Transverse colon (tissue), 4 donors: ENCODE measurements around the gene GAB2. TPM values are rescaled to one million over a fixed set of nuclear protein-coding genes. Genes with fewer than 3 reads are reported as not detected.

Source experiments
- DNase-seq: peaks from one replicate; pipeline ENCODE4 v3.0.0-alpha.2; 2019
- H3K27ac ChIP-seq, 4 donors: fragments of 200-600 bp; sonication (generic); 2 replicates each; pipeline ENCODE4 v1.5.1; 2016 to 2018; ENCODE audit warnings: inconsistent platforms in 4 of 4
- H3K27me3 ChIP-seq: fragments of 200-600 bp; sonication (generic); 2 replicates; pipeline ENCODE4 v1.5.1; 2017; ENCODE audit warnings: inconsistent platforms
- H3K36me3 ChIP-seq, 4 donors: fragments of 200-600 bp; sonication (generic); 2 replicates each; pipeline ENCODE4 v1.5.1; 2017 to 2019; ENCODE audit warnings: inconsistent platforms in 4 of 4
- H3K4me1 ChIP-seq, 4 donors: fragments of 200-600 bp; sonication (generic); 2 replicates each; pipeline ENCODE4 v1.5.1; 2017 to 2020; ENCODE audit warnings: inconsistent platforms in 4 of 4
- H3K4me3 ChIP-seq, 4 donors: fragments of 200-600 bp; sonication (generic); 1 replicate in 1 of 4; 2 replicates in 3 of 4; pipeline versions ENCODE4 v1.5.1 to v1.6.1; 2017 to 2019; ENCODE audit warnings: inconsistent platforms in 4 of 4
- H3K9me3 ChIP-seq, 2 donors: fragments of 200-600 bp; sonication (generic); 2 replicates each; pipeline ENCODE4 v1.5.1; 2017 to 2019; ENCODE audit warnings: inconsistent platforms in 2 of 2
- EP300 ChIP-seq: sonication (generic); formaldehyde crosslinking; IDR thresholded peaks from one replicate; pipeline ENCODE4 v1.6.1; 2017; ENCODE audit warnings: antibody characterized with exemption, low read depth
- POLR2A ChIP-seq: fragments of 450-650 bp; IDR thresholded peaks from one replicate; pipeline ENCODE4 v1.6.1; 2016; ENCODE audit warnings: antibody characterized with exemption, mild to moderate bottlenecking, moderate library complexity
- POLR2AphosphoS5 ChIP-seq, 3 donors: sonication (generic); formaldehyde crosslinking; IDR thresholded peaks; one replicate each; pipeline ENCODE4 v1.6.1; 2016; ENCODE audit warnings: antibody characterized with exemption in 3 of 3
- WGBS, 2 donors: methylation state at CpG; one replicate each; pipeline ENCODE4 v1.1.5; 2018; ENCODE audit warnings: low coverage in 1 of 2; 5-methylcytosine and 5-hydroxymethylcytosine counted together
- in situ Hi-C, 4 donors: fragments of 200-750 bp; cut with MboI; loops; one replicate each; pipeline versions ENCODE4 v1.15.0 to v1.15.1; 2017; ENCODE audit warnings: low sequenced_read_pairs in 3 of 4, low pct_ligation_motif_present in 1 of 4, low pct_unique_long_range_greater_than_20kb in 1 of 4
- intact Hi-C: fragments of 100-400 bp; cut with DNase I; formaldehyde crosslinking; loops from one replicate; pipeline ENCODE4 v1.15.1; 2023; ENCODE audit warnings: low total_unique reads
- total RNA-seq, 4 donors: library from RNA; depleted of rRNA; stranded (reverse); fragments of >200 nt; gene quantifications; one replicate each; pipeline ENCODE4 v1.1.0, GENCODE V29; 2016
- TF ChIP-seq, protein P1 (sequence below), 5 experiments: fragments of 200-600 bp in 3 of 5; fragments of 450-650 bp in 2 of 5; sonication (generic) in 3 of 5; IDR thresholded peaks; 1 replicate in 2 of 5; 2 replicates in 3 of 5; pipeline ENCODE4 v1.5.1; 2016 to 2017; ENCODE audit warnings: antibody characterized with exemption in 5 of 5, inconsistent platforms in 3 of 5, mild to moderate bottlenecking in 2 of 5, moderate library complexity in 1 of 5

The GAB2 gene
- total RNA-seq, 4 donors from 2014 or later = 5.8 to 35.7 (median 22.9) TPM

GRCh38 chr11:78168539-78169477, 248.8 kb downstream of the GAB2 start:
- Histone ChIP-seq H3K27ac (peak overlapping the region; percentile 58 to 80 (median 62)), H3K4me1 (peaks cover 0 to 20% (median 8%) of the 10 kb centered on the region in 4 donors), H3K9me3 (no peaks in the 10 kb centered on the region), H3K4me3 (no peak overlapping the region), H3K27me3 (no peaks in the 10 kb centered on the region), H3K36me3 (peaks cover 0 to 4% (median under 1%) of the 10 kb centered on the region in 4 donors)
- peak in 2 of 3 donors; percentile 28 to 33 for TF ChIP-seq POLR2AphosphoS5 (IDR thresholded peaks at IDR 0.05)
- TF ChIP-seq, protein P1, sequence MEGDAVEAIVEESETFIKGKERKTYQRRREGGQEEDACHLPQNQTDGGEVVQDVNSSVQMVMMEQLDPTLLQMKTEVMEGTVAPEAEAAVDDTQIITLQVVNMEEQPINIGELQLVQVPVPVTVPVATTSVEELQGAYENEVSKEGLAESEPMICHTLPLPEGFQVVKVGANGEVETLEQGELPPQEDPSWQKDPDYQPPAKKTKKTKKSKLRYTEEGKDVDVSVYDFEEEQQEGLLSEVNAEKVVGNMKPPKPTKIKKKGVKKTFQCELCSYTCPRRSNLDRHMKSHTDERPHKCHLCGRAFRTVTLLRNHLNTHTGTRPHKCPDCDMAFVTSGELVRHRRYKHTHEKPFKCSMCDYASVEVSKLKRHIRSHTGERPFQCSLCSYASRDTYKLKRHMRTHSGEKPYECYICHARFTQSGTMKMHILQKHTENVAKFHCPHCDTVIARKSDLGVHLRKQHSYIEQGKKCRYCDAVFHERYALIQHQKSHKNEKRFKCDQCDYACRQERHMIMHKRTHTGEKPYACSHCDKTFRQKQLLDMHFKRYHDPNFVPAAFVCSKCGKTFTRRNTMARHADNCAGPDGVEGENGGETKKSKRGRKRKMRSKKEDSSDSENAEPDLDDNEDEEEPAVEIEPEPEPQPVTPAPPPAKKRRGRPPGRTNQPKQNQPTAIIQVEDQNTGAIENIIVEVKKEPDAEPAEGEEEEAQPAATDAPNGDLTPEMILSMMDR (IDR thresholded peaks at IDR 0.05) = no peak
- 59 to 87% methylated on average over 8 to 16 of the region's 17 CpGs for WGBS, 2 donors
- peak; percentile 34 for DNase-seq
- in situ Hi-C loops = no loop called here
- intact Hi-C loops = no loop called here

DNA sequence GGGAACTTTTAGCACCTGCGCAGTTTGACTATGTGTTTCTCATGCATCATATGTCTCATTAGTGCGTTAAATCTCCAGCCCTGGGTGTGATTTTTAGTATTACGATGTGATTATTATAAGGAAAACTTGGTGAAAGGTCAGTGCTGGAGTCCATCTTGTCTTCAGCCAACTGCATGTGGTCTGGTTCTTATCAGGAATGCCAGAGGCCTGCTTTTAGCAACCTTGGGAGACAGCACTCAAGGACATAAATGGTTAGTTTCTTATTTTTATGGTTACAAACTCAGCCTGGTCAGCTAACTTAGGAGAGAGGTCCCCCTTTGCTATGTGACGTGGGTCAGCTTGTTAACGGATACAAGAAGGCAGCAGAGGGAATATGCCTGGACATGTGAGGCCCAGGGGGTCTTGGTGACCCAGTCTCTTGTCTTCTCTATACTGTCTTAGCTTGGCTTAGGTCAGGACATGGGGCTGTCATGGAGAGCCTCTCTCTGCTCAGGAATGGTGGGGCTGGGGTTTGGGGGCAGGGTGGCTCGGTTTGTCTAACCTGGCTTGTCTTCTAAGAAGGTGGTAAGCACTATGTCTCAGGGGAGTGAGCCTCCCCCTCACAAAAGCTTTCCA, 250.7 kb downstream of the GAB2 start:
- H3K27ac ChIP-seq = peak overlapping the region in 3 of 4 donors; percentile 12 to 80 (median 56)
- no peaks in the 10 kb centered on the region for H3K9me3 ChIP-seq
- H3K36me3 ChIP-seq = no peaks in the 10 kb centered on the region
- no peak for DNase-seq
- no peaks in the 10 kb centered on the region for H3K27me3 ChIP-seq
- intact Hi-C loops (no loop called here), in situ Hi-C loops (no loop called here)
- H3K4me3 ChIP-seq = no peak overlapping the region
- 80 to 81% methylated on average over 1 to 6 of the region's 6 CpGs for WGBS, 2 donors
- TF ChIP-seq POLR2AphosphoS5 (IDR thresholded peaks at IDR 0.05) (peak; percentile 47 to 92 (median 71)), POLR2A (no peak), EP300 (no peak)
- TF ChIP-seq, protein P1 (IDR thresholded peaks at IDR 0.05) = no peak
- H3K4me1 ChIP-seq = peaks cover 0 to 23% (median 9%) of the 10 kb centered on the region in 4 donors

Other genes with a start within 250 kb of the GAB2 start
- gene KCTD21, start 229.2 kb downstream of the GAB2 start, total RNA-seq = 10 to 100 TPM; 10.9 to 55.0 (median 29.2) TPM
- gene USP35, start 228.9 kb downstream of the GAB2 start, total RNA-seq = 10 to 100 TPM in 2 of 4 donors, 1 to 10 TPM in 2; 7.4 to 17.2 (median 10.9) TPM
- 10 to 100 TPM in 2 of 4 donors, 1 to 10 TPM in 2; 6.4 to 15.1 (median 10.4) TPM for gene NARS2, start 157.0 kb upstream of the GAB2 start, total RNA-seq